Loucy (cell line): ENCODE results near the gene SEMA4C.

Experiments used
- H2AFZ ChIP-seq: fragments of 200-600 bp; sonication (generic); 2 replicates; pipeline ENCODE4 v1.6.0; 2016; ENCODE audit warnings: antibody characterized with exemption, mild to moderate bottlenecking, low read length, moderate library complexity
- H3F3A ChIP-seq: fragments of 200-600 bp; 2 replicates; pipeline ENCODE4 v1.6.0; 2016; ENCODE audit warnings: antibody characterized with exemption, low read depth, mild to moderate bottlenecking
- H3K27me3 ChIP-seq: fragments of 200-600 bp; sonication (generic); 2 replicates; pipeline ENCODE4 v1.6.1; 2014; ENCODE audit warnings: low read length, mild to moderate bottlenecking; ENCODE audit not compliant: insufficient read depth, poor library complexity, severe bottlenecking
- H3K36me3 ChIP-seq: fragments of 200-600 bp; sonication (generic); 2 replicates; pipeline ENCODE4 v1.6.1; 2016; ENCODE audit warnings: low read length; ENCODE audit not compliant: insufficient read depth
- H3K4me1 ChIP-seq: fragments of 200-600 bp; sonication (generic); 2 replicates; pipeline ENCODE4 v1.5.1; 2014; ENCODE audit warnings: low read length, mild to moderate bottlenecking; ENCODE audit not compliant: insufficient read depth, poor library complexity, severe bottlenecking
- H3K4me2 ChIP-seq: fragments of 200-600 bp; sonication (generic); 2 replicates; pipeline ENCODE4 v1.6.0; 2014; ENCODE audit warnings: antibody characterized with exemption, low read length, low read depth, mild to moderate bottlenecking; ENCODE audit not compliant: poor library complexity, severe bottlenecking
- H3K4me3 ChIP-seq: fragments of 200-600 bp; sonication (generic); 2 replicates; pipeline ENCODE4 v1.5.1; 2014; ENCODE audit warnings: low read length, mild to moderate bottlenecking, mixed read lengths; ENCODE audit not compliant: poor library complexity, severe bottlenecking
- H3K79me2 ChIP-seq: fragments of 200-600 bp; sonication (generic); 2 replicates; pipeline ENCODE4 v1.6.1; 2014; ENCODE audit warnings: low read length; ENCODE audit not compliant: insufficient read depth
- H3K9ac ChIP-seq: fragments of 200-600 bp; sonication (generic); 2 replicates; pipeline ENCODE4 v1.6.0; 2014; ENCODE audit warnings: mild to moderate bottlenecking, low read depth, low read length, moderate library complexity; ENCODE audit not compliant: poor library complexity, severe bottlenecking
- H3K9me2 ChIP-seq: fragments of 200-600 bp; sonication (generic); replicated peaks from 2 replicates; pipeline ENCODE4 v1.6.1; 2016; ENCODE audit warnings: low read depth, low read length, mixed read lengths
- H3K9me3 ChIP-seq: fragments of 200-600 bp; sonication (generic); 2 replicates; pipeline ENCODE4 v1.6.1; 2014; ENCODE audit warnings: mild to moderate bottlenecking, antibody characterized with exemption, low read length, low read depth; ENCODE audit not compliant: insufficient read depth
- H4K20me1 ChIP-seq: fragments of 200-600 bp; sonication (generic); 2 replicates; pipeline ENCODE4 v1.6.0; 2014; ENCODE audit warnings: antibody characterized with exemption, low read length, mild to moderate bottlenecking; ENCODE audit not compliant: insufficient read depth, poor library complexity, severe bottlenecking
- CTCF ChIP-seq: fragments of 200-600 bp; sonication (generic); conservative IDR thresholded peaks from 2 replicates; pipeline ENCODE4 v1.5.1; 2014; ENCODE audit warnings: mild to moderate bottlenecking, antibody characterized with exemption, low read length
- EZH2phosphoT487 ChIP-seq: fragments of 200-600 bp; IDR thresholded peaks from 2 replicates; pipeline ENCODE4 v1.6.1; 2018; ENCODE audit warnings: antibody characterized with exemption, mild to moderate bottlenecking, moderate library complexity, borderline replicate concordance

The SEMA4C gene

GRCh38 chr2:96872591-96873349, 2.9 kb upstream of the SEMA4C start:
- Histone ChIP-seq H3K9me2 (no peaks in the 10 kb centered on the region), H3K4me1 (peaks cover 27% of the 10 kb centered on the region), H3F3A (peaks cover 4% of the 10 kb centered on the region), H3K9me3 (no peaks in the 10 kb centered on the region), H3K27me3 (peaks cover 3% of the 10 kb centered on the region), H3K4me2 (no peak overlapping the region), H3K9ac (no peak overlapping the region), H3K36me3 (no peaks in the 10 kb centered on the region), H3K79me2 (peaks cover 15% of the 10 kb centered on the region), H2AFZ (no peak overlapping the region), H4K20me1 (peaks cover 3% of the 10 kb centered on the region), H3K4me3 (no peak overlapping the region)
- TF ChIP-seq EZH2phosphoT487 (no peak), CTCF (no peak)

GRCh38 chr2:96870626-96871255, 861 bp upstream of the SEMA4C start:
- Histone ChIP-seq H3K4me2 (peak overlapping the region; percentile 93), H3K4me1 (peaks cover 22% of the 10 kb centered on the region), H3K27me3 (peaks cover 3% of the 10 kb centered on the region), H3K4me3 (peak overlapping the region; percentile 99), H3K9me2 (no peaks in the 10 kb centered on the region), H3K9ac (peak overlapping the region; percentile 100), H3F3A (peaks cover 4% of the 10 kb centered on the region), H3K9me3 (no peaks in the 10 kb centered on the region), H2AFZ (no peak overlapping the region), H3K36me3 (peaks cover 2% of the 10 kb centered on the region; the same call in 1 of the 2 replicates), H3K79me2 (peaks cover 35% of the 10 kb centered on the region), H4K20me1 (peaks cover 23% of the 10 kb centered on the region)
- TF ChIP-seq CTCF (no peak), EZH2phosphoT487 (no peak)

DNA sequence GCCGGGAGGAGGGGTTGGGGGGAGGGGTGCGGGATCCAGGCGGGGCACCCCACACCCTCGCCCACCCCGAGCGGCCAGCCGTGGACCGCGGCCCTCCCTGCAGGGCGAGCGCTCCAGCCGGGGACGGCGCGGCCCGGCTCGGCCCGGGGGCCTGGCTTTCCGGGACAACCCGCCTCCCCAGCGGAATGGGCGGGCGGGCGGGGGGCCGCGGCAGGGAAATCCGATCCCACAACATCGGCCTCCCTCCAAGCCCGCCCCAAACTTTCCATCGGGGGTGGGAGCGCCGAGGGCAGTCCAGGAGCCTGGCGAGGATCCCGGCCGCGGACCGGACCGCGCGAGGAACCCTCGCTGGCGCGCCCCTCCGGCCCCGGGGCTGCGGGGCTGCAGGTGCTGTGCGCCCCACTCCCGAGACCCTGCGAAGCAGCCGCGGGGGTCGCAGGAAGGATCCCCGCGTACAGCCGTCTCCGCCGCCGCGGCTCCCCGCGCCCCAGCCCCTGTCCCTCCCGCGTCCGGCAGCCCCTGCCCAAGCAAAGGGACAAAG, 529 bp downstream of the SEMA4C start:
- H3K27me3 ChIP-seq = peaks cover 3% of the 10 kb centered on the region
- H3K4me3 ChIP-seq = peak overlapping the region; percentile 99
- H3K9me2 ChIP-seq = no peaks in the 10 kb centered on the region
- TF ChIP-seq CTCF = no peak; the same call in 1 of the 2 replicates
- no peak for TF ChIP-seq EZH2phosphoT487
- H3F3A ChIP-seq = peaks cover 4% of the 10 kb centered on the region; the same call in 1 of the 2 replicates
- H3K9ac ChIP-seq = peak overlapping the region; percentile 100
- H3K36me3 ChIP-seq = peaks cover 14% of the 10 kb centered on the region; the same call in 1 of the 2 replicates
- peaks cover 35% of the 10 kb centered on the region for H4K20me1 ChIP-seq
- peaks cover 17% of the 10 kb centered on the region for H3K4me1 ChIP-seq
- H2AFZ ChIP-seq = peak overlapping the region; percentile 89; the same call in 1 of the 2 replicates
- H3K9me3 ChIP-seq = no peaks in the 10 kb centered on the region
- H3K79me2 ChIP-seq = peaks cover 48% of the 10 kb centered on the region
- peak overlapping the region; percentile 93 for H3K4me2 ChIP-seq
